ENCODE results near the gene EFCC1. TPM values are rescaled to one million over a fixed set of nuclear protein-coding genes. Genes with fewer than 3 reads are reported as not detected.
A peak's percentile ranks its signal among the peaks of the same experiment; 100 is the strongest.

EFCC1 gene
- total RNA-seq, 1 experiment from 2014 or later, result 1.0 TPM

DNA sequence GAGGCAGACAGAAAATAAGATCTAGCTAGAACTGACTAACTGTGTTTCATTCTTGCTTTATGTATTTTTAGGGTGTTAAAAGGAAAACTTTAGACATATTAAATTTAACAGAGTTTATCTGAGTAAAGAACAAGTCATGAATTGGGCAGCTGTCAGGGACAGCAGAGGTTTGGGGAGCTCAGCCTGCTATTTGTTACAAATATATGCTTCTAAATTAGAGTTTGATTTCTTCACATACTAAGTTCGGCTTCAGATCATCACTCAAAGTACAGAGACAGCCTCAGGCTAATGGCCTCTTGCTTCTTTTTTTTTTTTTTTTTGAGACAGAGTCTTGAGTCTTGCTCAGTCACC lies 21.9 kb downstream of the EFCC1 start:
- no peaks in the 10 kb centered on the region for H3K9me2 ChIP-seq (ENCODE audit: insufficient read depth)
- no peak overlapping the region for H3K4me2 ChIP-seq (ENCODE audit: low read length)
- no peaks in the 10 kb centered on the region for H4K20me1 ChIP-seq (ENCODE audit: insufficient read depth)
- H3K36me3 ChIP-seq (ENCODE audit: control insufficient read depth in 1 of 2, insufficient read depth in 2 of 2, low read length in 2 of 2), result no peaks in the 10 kb centered on the region
- no peaks in the 10 kb centered on the region for H3K9me3 ChIP-seq (ENCODE audit: control insufficient read depth in 1 of 2, insufficient read depth in 1 of 2, low read depth in 1 of 2, low read length in 2 of 2)
- H3K27me3 ChIP-seq (ENCODE audit: insufficient read depth, low read length), result no peaks in the 10 kb centered on the region
- ChIA-PET CTCF (no interaction called here), RAD21 (ENCODE audit: low non-redundant PET in 1 of 2, low total read pairs in 2 of 2, uncharacterized antibody in 2 of 2, unreplicated experiment in 2 of 2) (no interaction called here), POLR2A (interaction anchor here (1.2 kb wide), 1 partner anchor 31 kb away, joined by 3 read pairs; no protein-coding TSS in a partner anchor)
- no peak overlapping the region for H3K9ac ChIP-seq (ENCODE audit: low read length)
- BruUV-seq (replicated peaks), result no TSS peak
- no peak for TF ChIP-seq YY1 (IDR thresholded peaks at IDR 0.05; ENCODE audit: extremely low read depth, insufficient replicate concordance, low read depth, low read length)
- peaks cover 17 to 31% of the 10 kb centered on the region in 2 experiments for H3K4me1 ChIP-seq (ENCODE audit: control insufficient read depth in 1 of 2, insufficient read depth in 2 of 2, low read length in 2 of 2)
- intact Hi-C loops (cut with micrococcal nuclease), result loop anchor here (10.0 kb wide), 1 partner anchor 222 kb away; the partner anchor contains the start of gene COPG1
- H3K27ac ChIP-seq (ENCODE audit: low read depth, low read length), result no peak overlapping the region
- no peaks in the 10 kb centered on the region for H3K79me2 ChIP-seq (ENCODE audit: insufficient read depth, low read length)
- DNase-seq (ENCODE audit: low read depth, low spot score) (no peak), ATAC-seq (no peak)
- H3K4me3 ChIP-seq (replicated peaks in 1 of 2; ENCODE audit: low read depth in 1 of 2, low read length in 2 of 2), result no peak overlapping the region
- H2AFZ ChIP-seq (ENCODE audit: low read depth, low read length, poor library complexity, severe bottlenecking), result no peak overlapping the region

DNA sequence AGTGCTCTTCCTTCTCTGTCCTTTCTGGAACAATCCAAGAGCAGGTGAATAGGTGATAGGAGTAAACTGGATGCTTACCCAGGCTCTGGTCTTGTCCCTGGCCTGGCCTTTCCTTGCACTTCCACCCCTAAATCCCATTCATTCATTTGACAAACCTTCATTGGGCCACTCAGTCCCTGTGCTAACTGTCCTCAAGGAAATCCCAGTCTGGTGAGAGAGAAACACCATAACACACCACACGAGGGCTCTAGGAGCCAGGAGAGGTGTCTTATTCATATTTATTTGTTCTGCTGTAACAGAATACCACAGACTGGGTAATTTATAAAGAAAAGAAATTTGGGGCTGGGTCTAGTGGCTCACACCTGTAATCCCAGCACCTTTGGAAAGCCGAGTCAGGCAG lies 22.8 kb downstream of the EFCC1 start:
- POLR2A ChIA-PET, result interaction anchor here (1.2 kb wide), 1 partner anchor 30 kb away, joined by 3 read pairs; no protein-coding TSS in a partner anchor
- intact Hi-C loops (cut with micrococcal nuclease), result loop anchor here (10.0 kb wide), 1 partner anchor 221 kb away; the partner anchor contains the start of gene COPG1
- no peak for DNase-seq (ENCODE audit: low read depth, low spot score)

More for the DNA sequence above, 22.8 kb downstream of the EFCC1 start:
- Histone ChIP-seq H3K9ac (ENCODE audit: low read length) (no peak overlapping the region), H3K27ac (ENCODE audit: low read depth, low read length) (no peak overlapping the region), H3K27me3 (ENCODE audit: insufficient read depth, low read length) (no peaks in the 10 kb centered on the region), H4K20me1 (ENCODE audit: insufficient read depth) (no peaks in the 10 kb centered on the region), H3K4me3 (replicated peaks in 1 of 2; ENCODE audit: low read depth in 1 of 2, low read length in 2 of 2) (no peak overlapping the region), H2AFZ (ENCODE audit: low read depth, low read length, poor library complexity, severe bottlenecking) (no peak overlapping the region), H3K9me3 (ENCODE audit: control insufficient read depth in 1 of 2, insufficient read depth in 1 of 2, low read depth in 1 of 2, low read length in 2 of 2) (no peaks in the 10 kb centered on the region), H3K79me2 (ENCODE audit: insufficient read depth, low read length) (no peaks in the 10 kb centered on the region), H3K4me2 (ENCODE audit: low read length) (no peak overlapping the region), H3K9me2 (ENCODE audit: insufficient read depth) (no peaks in the 10 kb centered on the region), H3K36me3 (ENCODE audit: control insufficient read depth in 1 of 2, insufficient read depth in 2 of 2, low read length in 2 of 2) (no peaks in the 10 kb centered on the region), H3K4me1 (ENCODE audit: control insufficient read depth in 1 of 2, insufficient read depth in 2 of 2, low read length in 2 of 2) (peaks cover 17 to 31% of the 10 kb centered on the region in 2 experiments)
- ATAC-seq, result no peak
- TF ChIP-seq TCF7L2 (IDR thresholded peaks at IDR 0.05; ENCODE audit: borderline replicate concordance, extremely low read depth, insufficient read depth, insufficient read length) (no peak), SIN3A (IDR thresholded peaks at IDR 0.05; ENCODE audit: low read depth) (no peak), RAD21 (IDR thresholded peaks at IDR 0.05; ENCODE audit: low read depth) (peak; percentile 58), EZH2 (IDR thresholded peaks at IDR 0.05) (no peak)
- TF ChIP-seq, protein P1, sequence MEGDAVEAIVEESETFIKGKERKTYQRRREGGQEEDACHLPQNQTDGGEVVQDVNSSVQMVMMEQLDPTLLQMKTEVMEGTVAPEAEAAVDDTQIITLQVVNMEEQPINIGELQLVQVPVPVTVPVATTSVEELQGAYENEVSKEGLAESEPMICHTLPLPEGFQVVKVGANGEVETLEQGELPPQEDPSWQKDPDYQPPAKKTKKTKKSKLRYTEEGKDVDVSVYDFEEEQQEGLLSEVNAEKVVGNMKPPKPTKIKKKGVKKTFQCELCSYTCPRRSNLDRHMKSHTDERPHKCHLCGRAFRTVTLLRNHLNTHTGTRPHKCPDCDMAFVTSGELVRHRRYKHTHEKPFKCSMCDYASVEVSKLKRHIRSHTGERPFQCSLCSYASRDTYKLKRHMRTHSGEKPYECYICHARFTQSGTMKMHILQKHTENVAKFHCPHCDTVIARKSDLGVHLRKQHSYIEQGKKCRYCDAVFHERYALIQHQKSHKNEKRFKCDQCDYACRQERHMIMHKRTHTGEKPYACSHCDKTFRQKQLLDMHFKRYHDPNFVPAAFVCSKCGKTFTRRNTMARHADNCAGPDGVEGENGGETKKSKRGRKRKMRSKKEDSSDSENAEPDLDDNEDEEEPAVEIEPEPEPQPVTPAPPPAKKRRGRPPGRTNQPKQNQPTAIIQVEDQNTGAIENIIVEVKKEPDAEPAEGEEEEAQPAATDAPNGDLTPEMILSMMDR (IDR thresholded peaks at IDR 0.05 in 2 of 3, conservative IDR thresholded peaks at IDR 0.05 in 1 of 3; ENCODE audit: borderline replicate concordance in 1 of 3, insufficient read depth in 1 of 3, low read depth in 2 of 3, low read length in 2 of 3), result peak; percentile 36 to 57 (median 41); a peak in 4 of 6 replicates
- ChIA-PET RAD21 (ENCODE audit: low non-redundant PET in 1 of 2, low total read pairs in 2 of 2, uncharacterized antibody in 2 of 2, unreplicated experiment in 2 of 2) (no interaction called here), CTCF (no interaction called here)
- no TSS peak for BruUV-seq (replicated peaks)
